DND-41 (cell line): ENCODE results near the gene PRKACA.

ENCODE experiments used
- ATAC-seq: fragments of 200-7000 bp; cut with Tn5 transposase; 3 replicates; pipeline ENCODE4 v1.9.1; 2021; ENCODE audit warnings: low read depth; ENCODE audit not compliant: insufficient read depth
- DNase-seq: peaks from one replicate; pipeline ENCODE4 v3.0.0-alpha.2; 2020
- H2AFZ ChIP-seq: 2 replicates; pipeline ENCODE4 v1.6.0; 2012; ENCODE audit warnings: low read depth, low read length
- H3K27ac ChIP-seq: 2 replicates; pipeline ENCODE4 v1.5.1; 2012; ENCODE audit warnings: low read length, inconsistent platforms
- H3K27me3 ChIP-seq: fragments of 200-600 bp; sonication (generic); 2 replicates; pipeline ENCODE4 v1.6.0; 2012; ENCODE audit warnings: low read length, mild to moderate bottlenecking, inconsistent platforms; ENCODE audit not compliant: insufficient read depth, poor library complexity
- H3K36me3 ChIP-seq: 2 replicates; pipeline ENCODE4 v1.5.1; 2012; ENCODE audit warnings: low read length, inconsistent platforms; ENCODE audit not compliant: insufficient read depth
- H3K4me1 ChIP-seq: 2 replicates; pipeline ENCODE4 v1.5.1; 2012; ENCODE audit warnings: mild to moderate bottlenecking, low read length; ENCODE audit not compliant: insufficient read depth
- H3K4me2 ChIP-seq: 2 replicates; pipeline ENCODE4 v1.6.0; 2012; ENCODE audit warnings: mild to moderate bottlenecking, moderate library complexity, low read length, inconsistent platforms; ENCODE audit not compliant: insufficient read depth
- H3K4me3 ChIP-seq, 2 experiments: fragments of 200-600 bp in 1 of 2; shearing (Covaris generic) in 1 of 2; 2 replicates each; pipeline ENCODE4 v1.5.1; 2012 to 2016; ENCODE audit warnings: inconsistent platforms in 2 of 2, low read length in 2 of 2, mild to moderate bottlenecking in 2 of 2, low read depth in 1 of 2, moderate library complexity in 1 of 2
- H3K79me2 ChIP-seq: 2 replicates; pipeline ENCODE4 v1.6.0; 2012; ENCODE audit warnings: low read length, inconsistent platforms; ENCODE audit not compliant: insufficient read depth
- H3K9ac ChIP-seq: 2 replicates; pipeline ENCODE4 v1.6.0; 2012; ENCODE audit warnings: low read depth, mild to moderate bottlenecking, inconsistent platforms, low read length, moderate library complexity
- H3K9me3 ChIP-seq: 2 replicates; pipeline ENCODE4 v1.5.1; 2012; ENCODE audit warnings: low read length, moderate library complexity, mild to moderate bottlenecking, inconsistent platforms; ENCODE audit not compliant: insufficient read depth, severe bottlenecking
- H4K20me1 ChIP-seq: 2 replicates; pipeline ENCODE4 v1.6.0; 2012; ENCODE audit warnings: low read length; ENCODE audit not compliant: insufficient read depth
- EZH2 ChIP-seq: IDR thresholded peaks from 3 replicates; pipeline ENCODE4 v1.6.1; 2012; ENCODE audit warnings: borderline replicate concordance, low read depth, mild to moderate bottlenecking, moderate library complexity, low read length, inconsistent platforms; ENCODE audit not compliant: severe bottlenecking
- TF ChIP-seq, protein P1 (sequence below): IDR thresholded peaks from 2 replicates; pipeline ENCODE4 v1.5.1; 2012; ENCODE audit warnings: borderline replicate concordance, low read length, moderate library complexity, mild to moderate bottlenecking; ENCODE audit not compliant: poor library complexity, severe bottlenecking; ENCODE audit errors: extremely low read depth

PRKACA gene

DNA sequence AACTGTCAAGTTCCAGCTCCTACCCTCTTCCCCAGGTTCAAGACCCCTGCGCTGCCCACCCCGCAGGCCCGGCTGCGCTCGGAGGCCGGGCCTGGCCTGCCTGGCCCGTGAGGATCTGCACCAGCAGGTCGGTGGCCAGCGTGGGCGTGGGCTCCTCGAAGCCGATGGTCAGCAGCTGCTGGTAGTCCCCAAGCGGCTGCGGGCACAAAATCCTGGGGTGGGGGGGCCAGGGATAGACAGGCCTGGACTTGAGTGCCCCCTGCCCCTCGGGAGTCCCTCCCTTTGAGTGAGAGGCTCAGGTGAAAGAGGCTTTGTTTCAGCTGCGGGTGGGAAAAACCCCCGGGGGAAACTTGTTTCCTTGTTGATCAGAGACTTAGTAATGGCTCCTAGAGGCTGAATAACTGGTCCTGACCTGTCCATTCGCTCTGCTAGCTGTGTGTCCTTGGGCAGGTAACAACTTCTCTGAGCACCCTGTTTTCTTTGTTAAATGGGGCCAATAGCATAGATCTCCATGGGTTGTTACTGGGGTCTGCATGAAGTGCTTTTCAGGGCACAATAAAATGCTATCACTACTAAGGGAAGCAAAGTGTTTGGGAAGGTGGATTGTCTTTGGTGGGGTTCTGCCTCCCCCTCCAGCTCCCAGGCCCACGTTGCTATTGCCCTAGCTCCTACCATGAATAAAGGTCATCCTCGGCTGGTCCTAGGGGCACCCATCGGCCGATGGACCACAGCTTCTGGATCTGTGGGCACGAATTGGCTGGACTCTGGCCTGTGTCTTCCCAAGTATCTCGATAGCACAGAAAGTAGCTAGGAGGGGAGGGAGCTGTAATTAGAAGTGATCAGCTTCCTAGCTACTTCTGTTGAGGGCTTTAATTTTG, 35.5 kb downstream of the PRKACA start:
- no peaks in the 10 kb centered on the region for H4K20me1 ChIP-seq
- peak overlapping the region; percentile 65 for H3K27ac ChIP-seq
- H3K36me3 ChIP-seq, result peaks cover 5% of the 10 kb centered on the region; the same call in 1 of the 2 replicates
- peak overlapping the region; percentile 70 for H3K9ac ChIP-seq
- no peaks in the 10 kb centered on the region for H3K27me3 ChIP-seq
- DNase-seq (no peak), ATAC-seq (no peak)
- peak overlapping the region; percentile 93 for H3K4me2 ChIP-seq
- peaks cover 17% of the 10 kb centered on the region for H3K79me2 ChIP-seq
- peak overlapping the region; percentile 90 for H2AFZ ChIP-seq
- peak overlapping the region; percentile 50 to 94 for H3K4me3 ChIP-seq
- no peaks in the 10 kb centered on the region for H3K9me3 ChIP-seq
- peaks cover 22% of the 10 kb centered on the region for H3K4me1 ChIP-seq
- TF ChIP-seq EZH2, result no peak
- TF ChIP-seq, protein P1, sequence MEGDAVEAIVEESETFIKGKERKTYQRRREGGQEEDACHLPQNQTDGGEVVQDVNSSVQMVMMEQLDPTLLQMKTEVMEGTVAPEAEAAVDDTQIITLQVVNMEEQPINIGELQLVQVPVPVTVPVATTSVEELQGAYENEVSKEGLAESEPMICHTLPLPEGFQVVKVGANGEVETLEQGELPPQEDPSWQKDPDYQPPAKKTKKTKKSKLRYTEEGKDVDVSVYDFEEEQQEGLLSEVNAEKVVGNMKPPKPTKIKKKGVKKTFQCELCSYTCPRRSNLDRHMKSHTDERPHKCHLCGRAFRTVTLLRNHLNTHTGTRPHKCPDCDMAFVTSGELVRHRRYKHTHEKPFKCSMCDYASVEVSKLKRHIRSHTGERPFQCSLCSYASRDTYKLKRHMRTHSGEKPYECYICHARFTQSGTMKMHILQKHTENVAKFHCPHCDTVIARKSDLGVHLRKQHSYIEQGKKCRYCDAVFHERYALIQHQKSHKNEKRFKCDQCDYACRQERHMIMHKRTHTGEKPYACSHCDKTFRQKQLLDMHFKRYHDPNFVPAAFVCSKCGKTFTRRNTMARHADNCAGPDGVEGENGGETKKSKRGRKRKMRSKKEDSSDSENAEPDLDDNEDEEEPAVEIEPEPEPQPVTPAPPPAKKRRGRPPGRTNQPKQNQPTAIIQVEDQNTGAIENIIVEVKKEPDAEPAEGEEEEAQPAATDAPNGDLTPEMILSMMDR, result no peak

DNA sequence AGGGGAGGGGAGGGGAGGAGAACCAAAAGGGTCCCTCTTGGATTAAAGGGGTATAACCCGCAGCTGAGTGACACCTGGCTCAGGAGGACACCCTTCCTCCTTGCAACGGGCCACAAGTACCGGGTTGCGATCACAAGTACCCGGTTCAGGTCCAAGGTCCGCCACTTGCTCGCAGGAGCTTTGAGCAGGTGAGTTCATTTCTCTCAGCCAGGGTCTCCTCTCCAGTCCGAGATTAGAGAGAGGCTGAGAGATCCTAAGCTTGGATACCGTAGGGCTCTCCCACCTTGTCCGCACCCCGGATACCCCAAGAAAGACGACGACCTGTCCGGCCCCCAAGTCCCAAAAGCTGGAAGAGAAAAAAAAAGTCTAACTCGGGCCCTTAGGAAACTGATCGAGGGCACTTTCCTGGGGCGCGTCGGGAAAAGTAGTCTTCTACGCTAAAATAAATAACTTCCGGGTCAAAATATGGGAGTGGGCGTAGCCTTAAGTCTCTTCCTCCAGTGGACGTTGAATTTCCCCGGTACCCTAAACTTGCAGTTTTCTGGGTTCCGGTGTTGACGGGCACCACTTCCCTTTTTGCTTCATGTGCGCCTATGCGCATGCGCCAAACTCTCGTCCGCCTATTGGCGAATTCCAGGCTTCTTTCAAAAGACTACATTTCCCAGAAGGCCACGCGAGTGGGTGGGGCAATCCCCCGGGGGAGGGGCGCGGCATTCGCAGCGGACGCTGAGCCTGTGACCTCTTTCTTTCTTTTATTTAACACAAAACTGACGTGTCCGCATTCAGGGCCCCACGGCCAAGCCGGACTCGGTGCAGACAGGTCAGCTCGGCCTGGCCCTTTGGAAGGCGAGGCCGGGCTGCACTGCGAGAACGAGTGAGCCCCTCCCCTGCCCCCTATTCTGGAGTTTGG, 36.4 kb downstream of the PRKACA start:
- ATAC-seq (peak; percentile 93), DNase-seq (peak; percentile 99)
- no peak for TF ChIP-seq EZH2
- TF ChIP-seq, protein P1, result no peak
- Histone ChIP-seq H3K27ac (peak overlapping the region; percentile 86), H3K9me3 (no peaks in the 10 kb centered on the region), H3K4me1 (peaks cover 22% of the 10 kb centered on the region), H3K79me2 (peaks cover 21% of the 10 kb centered on the region), H3K36me3 (peaks cover under 1% of the 10 kb centered on the region; the same call in 1 of the 2 replicates), H4K20me1 (no peaks in the 10 kb centered on the region), H3K4me2 (peak overlapping the region; percentile 93), H3K9ac (peak overlapping the region; percentile 75), H3K27me3 (no peaks in the 10 kb centered on the region), H2AFZ (peak overlapping the region; percentile 91), H3K4me3 (peak overlapping the region; percentile 62 to 94)

DNA sequence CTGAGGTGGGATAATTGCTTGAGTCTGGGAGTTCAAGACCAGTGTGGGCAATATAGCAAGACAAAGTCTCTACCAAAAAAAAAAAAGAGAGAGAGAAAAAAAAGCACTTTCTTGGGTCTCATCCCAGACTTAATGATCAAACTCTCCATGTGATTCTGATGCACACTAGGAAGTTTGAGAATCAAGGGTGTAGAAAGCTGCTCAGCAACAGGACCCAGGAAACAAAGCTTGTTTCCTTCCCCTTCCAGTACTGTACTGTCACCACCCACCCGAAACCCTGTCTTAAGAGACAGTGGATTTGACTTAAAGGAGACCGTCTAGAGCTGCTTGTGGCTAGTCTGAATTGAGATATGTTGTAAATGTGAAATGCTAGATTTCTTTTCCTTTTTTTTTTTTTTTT, 39.2 kb downstream of the PRKACA start:
- no peak overlapping the region for H3K4me2 ChIP-seq
- H3K79me2 ChIP-seq, result peaks cover 44% of the 10 kb centered on the region
- TF ChIP-seq, protein P1, result no peak
- TF ChIP-seq EZH2, result no peak
- no peak for ATAC-seq
- H4K20me1 ChIP-seq, result no peaks in the 10 kb centered on the region
- no peak for DNase-seq
- H3K36me3 ChIP-seq, result peaks cover 4% of the 10 kb centered on the region; the same call in 1 of the 2 replicates
- H3K9ac ChIP-seq, result no peak overlapping the region
- H3K4me1 ChIP-seq, result peaks cover 42% of the 10 kb centered on the region
- no peak overlapping the region for H2AFZ ChIP-seq
- H3K9me3 ChIP-seq, result no peaks in the 10 kb centered on the region
- no peaks in the 10 kb centered on the region for H3K27me3 ChIP-seq
- H3K27ac ChIP-seq, result no peak overlapping the region
- H3K4me3 ChIP-seq, result no peak overlapping the region
